ENCODE measurements around the gene OGT.
"Not testable (repeated sequence)": the region's sequence is repeated elsewhere in the genome, so short reads cannot be mapped to it uniquely, and the experiment has no call there.

OGT gene

GRCh38 chrX:71586929-71587328 lies 54.0 kb downstream of the OGT start:
- DNase-seq (ENCODE audit: low read depth), result no peak

- DNase-seq (ENCODE audit: low read depth), result not testable (repeated sequence)
Observed at GRCh38 chrX:71593210-71593609, 60.3 kb downstream of the OGT start.

GRCh38 chrX:71599965-71600364 lies 67.1 kb downstream of the OGT start:
- no peak for DNase-seq (ENCODE audit: low read depth)

GRCh38 chrX:71603618-71604017 lies 70.7 kb downstream of the OGT start:
- DNase-seq (ENCODE audit: low read depth), result no peak

GRCh38 chrX:71604141-71604540 lies 71.2 kb downstream of the OGT start:
- DNase-seq (ENCODE audit: low read depth), result no peak

GRCh38 chrX:71604796-71605568 lies 72.1 kb downstream of the OGT start:
- DNase-seq (ENCODE audit: low read depth), result no peak

GRCh38 chrX:71606536-71607216 lies 73.8 kb downstream of the OGT start:
- no peak for DNase-seq (ENCODE audit: low read depth)

- no peak for DNase-seq (ENCODE audit: low read depth)
Observed at GRCh38 chrX:71607488-71607887, 74.6 kb downstream of the OGT start.

GRCh38 chrX:71609095-71609750 lies 76.3 kb downstream of the OGT start:
- DNase-seq (ENCODE audit: low read depth), result no peak

GRCh38 chrX:71611736-71612135 lies 78.8 kb downstream of the OGT start:
- DNase-seq (ENCODE audit: low read depth), result not testable (repeated sequence)

GRCh38 chrX:71612256-71612655 lies 79.4 kb downstream of the OGT start:
- DNase-seq (ENCODE audit: low read depth), result no peak

GRCh38 chrX:71615056-71615455 lies 82.2 kb downstream of the OGT start:
- no peak for DNase-seq (ENCODE audit: low read depth)

GRCh38 chrX:71615954-71616353 lies 83.0 kb downstream of the OGT start:
- no peak for DNase-seq (ENCODE audit: low read depth)

- no peak for DNase-seq (ENCODE audit: low read depth)
Observed at GRCh38 chrX:71616672-71617529, 84.0 kb downstream of the OGT start.

GRCh38 chrX:71617742-71618141 lies 84.8 kb downstream of the OGT start:
- DNase-seq (ENCODE audit: low read depth), result no peak

GRCh38 chrX:71618303-71618721 lies 85.4 kb downstream of the OGT start, which contains the start of gene CXCR3:
Gene CXCR3 (minus strand): TSS chrX:71618511. CDS start chrX:71618449, 62 bp downstream.
- DNase-seq (ENCODE audit: low read depth), result no peak

GRCh38 chrX:71618787-71619186 lies 85.9 kb downstream of the OGT start:
- no peak for DNase-seq (ENCODE audit: low read depth)

GRCh38 chrX:71619193-71619592 lies 86.3 kb downstream of the OGT start:
- DNase-seq (ENCODE audit: low read depth), result no peak

- no peak for DNase-seq (ENCODE audit: low read depth)
Observed at GRCh38 chrX:71619986-71620385, 87.1 kb downstream of the OGT start.

- DNase-seq (ENCODE audit: low read depth), result peak; percentile 5
Observed at GRCh38 chrX:71621603-71622002, 88.7 kb downstream of the OGT start.

- no peak for DNase-seq (ENCODE audit: low read depth)
Observed at GRCh38 chrX:71622032-71622575, 89.2 kb downstream of the OGT start.

Data from fibroblast of gingiva (primary cell).